Measurements from ENCODE around the gene HOXC13. TPM values are rescaled to one million over a fixed set of nuclear protein-coding genes. Genes with fewer than 3 reads are reported as not detected.

The HOXC13 gene
- total RNA-seq, 1 experiment from 2014 or later, result 5.3 TPM

DNA sequence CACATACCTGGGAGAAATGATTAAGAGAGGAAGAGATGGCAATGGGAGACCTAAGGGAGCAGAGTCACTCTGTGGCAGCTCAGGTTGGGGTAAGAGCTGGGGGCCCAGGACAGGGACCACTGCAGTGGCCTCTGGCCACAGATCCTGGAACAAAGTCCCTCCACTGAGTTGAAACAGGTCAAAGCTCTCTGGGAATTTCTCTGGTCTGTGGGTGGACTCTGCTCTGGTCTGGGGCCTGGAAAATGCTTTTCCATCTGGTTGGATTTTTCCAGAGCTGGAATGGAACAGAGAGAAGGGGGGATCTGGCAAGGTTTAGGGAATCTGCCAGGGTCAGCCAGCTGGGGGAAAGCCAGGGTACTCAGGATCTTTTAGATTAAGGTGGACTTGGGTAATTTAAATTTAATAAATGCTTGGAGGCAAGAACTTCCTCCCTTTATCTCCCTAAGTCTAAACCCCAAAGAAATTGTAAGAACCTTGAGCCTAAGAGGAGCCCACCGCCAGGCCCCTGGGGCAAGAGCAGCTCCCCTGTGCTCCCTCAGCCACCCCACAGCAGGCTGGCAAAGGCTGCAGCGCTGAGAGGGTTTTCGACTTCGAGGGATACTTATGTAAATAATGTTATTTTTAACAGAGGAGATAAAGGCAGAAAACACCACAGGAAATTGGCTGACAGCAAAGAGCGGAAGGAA is 50.1 kb downstream of the HOXC13 start:
- no TSS peak for BruUV-seq (replicated peaks)
- ChIA-PET CTCF (interaction anchor here (0.5 to 4.5 kb wide), 32 partner anchors 10 to 418 kb away, joined by 3 to 60 read pairs (median 4); partner anchors contain the start of genes HOXC11 and HOXC9), POLR2A (interaction anchor here (0.9 to 1.6 kb wide), 3 partner anchors 17 to 220 kb away, joined by 3 to 5 read pairs (median 4); partner anchors contain the start of gene HOXC13)
- peak overlapping the region; percentile 70 for H3K4me3 Mint-ChIP-seq (ENCODE audit: unreplicated experiment)
- peak overlapping the region; percentile 64 for H3K27ac Mint-ChIP-seq (ENCODE audit: low read depth, unreplicated experiment)
- no peaks in the 10 kb centered on the region for H3K36me3 Mint-ChIP-seq (ENCODE audit: insufficient read depth, unreplicated experiment)
- peaks cover 4% of the 10 kb centered on the region for H3K27me3 Mint-ChIP-seq (ENCODE audit: insufficient read depth, unreplicated experiment)
- DNase-seq (ENCODE audit: unreplicated experiment), result no peak
- intact Hi-C loops (cut with micrococcal nuclease), result loop anchor here (1.0 to 10.0 kb wide), 3 partner anchors 194 to 286 kb away; no protein-coding TSS in a partner anchor
- H3K4me1 Mint-ChIP-seq (ENCODE audit: insufficient read depth, unreplicated experiment), result peaks cover 24% of the 10 kb centered on the region
- no peaks in the 10 kb centered on the region for H3K9me3 Mint-ChIP-seq (ENCODE audit: unreplicated experiment)
- no peak for TF ChIP-seq CTCF (IDR thresholded peaks at IDR 0.05; ENCODE audit: unreplicated experiment)

DNA sequence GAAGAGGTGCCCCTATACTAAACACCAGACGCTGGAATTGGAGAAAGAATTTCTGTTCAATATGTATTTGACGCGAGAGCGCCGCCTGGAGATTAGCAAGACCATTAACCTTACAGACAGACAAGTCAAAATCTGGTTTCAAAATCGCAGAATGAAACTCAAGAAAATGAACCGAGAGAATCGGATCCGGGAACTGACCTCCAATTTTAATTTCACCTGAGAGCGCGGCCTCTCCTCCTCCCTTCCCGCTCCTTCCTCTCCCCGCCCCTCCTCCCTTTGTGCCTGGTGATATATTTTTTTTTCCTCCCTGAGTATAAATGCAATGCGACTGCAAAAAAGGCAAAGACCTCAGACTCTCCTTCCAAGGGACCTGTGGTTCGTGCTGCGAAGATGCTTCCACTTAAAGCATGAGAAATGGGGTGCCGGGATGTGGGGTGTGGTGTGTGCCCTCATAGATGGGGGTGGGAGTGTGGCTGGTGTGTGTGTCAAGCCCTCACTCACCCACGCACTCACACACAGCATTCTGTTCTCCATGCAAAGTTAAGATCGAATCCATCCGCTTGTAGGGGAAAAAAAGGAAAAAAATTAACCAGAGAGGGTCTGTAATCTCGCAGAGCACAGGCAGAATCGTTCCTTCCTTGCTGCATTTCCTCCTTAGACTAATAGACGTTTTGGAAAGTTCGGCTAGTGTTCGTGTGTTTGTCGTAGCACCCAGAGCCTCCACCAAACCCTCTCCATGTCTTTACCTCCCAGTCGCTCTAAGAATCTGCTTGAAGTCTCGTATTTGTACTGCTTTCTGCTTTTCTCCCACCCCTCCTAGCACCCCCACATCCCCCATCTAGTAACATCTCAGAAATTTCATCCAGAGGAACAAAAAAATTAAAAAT is 50.8 kb downstream of the HOXC13 start:
- DNase-seq (ENCODE audit: unreplicated experiment), result peak; percentile 74
- H3K27ac Mint-ChIP-seq (ENCODE audit: low read depth, unreplicated experiment), result peak overlapping the region; percentile 64
- H3K27me3 Mint-ChIP-seq (ENCODE audit: insufficient read depth, unreplicated experiment), result peaks cover 7% of the 10 kb centered on the region
- TF ChIP-seq CTCF (IDR thresholded peaks at IDR 0.05; ENCODE audit: unreplicated experiment), result peak; percentile 62
- intact Hi-C loops (cut with micrococcal nuclease), result loop anchor here (1.0 to 10.0 kb wide), 3 partner anchors 195 to 287 kb away; no protein-coding TSS in a partner anchor
- peaks cover 24% of the 10 kb centered on the region for H3K4me1 Mint-ChIP-seq (ENCODE audit: insufficient read depth, unreplicated experiment)
- no peaks in the 10 kb centered on the region for H3K36me3 Mint-ChIP-seq (ENCODE audit: insufficient read depth, unreplicated experiment)
- H3K4me3 Mint-ChIP-seq (ENCODE audit: unreplicated experiment), result peak overlapping the region; percentile 70
- no TSS peak for BruUV-seq (replicated peaks)
- H3K9me3 Mint-ChIP-seq (ENCODE audit: unreplicated experiment), result no peaks in the 10 kb centered on the region
- POLR2A ChIA-PET, result interaction anchor here (0.6 to 2.7 kb wide), 4 partner anchors 10 to 64 kb away, joined by 3 to 12 read pairs (median 3); partner anchors contain the start of gene HOXC9
- CTCF ChIA-PET, result interaction anchor here (0.5 to 4.5 kb wide), 19 partner anchors 10 to 287 kb away, joined by 3 to 60 read pairs (median 6); partner anchors contain the start of gene HOXC11

GRCh38 chr12:53990311-53991076 is 51.9 kb downstream of the HOXC13 start:
- Mint-ChIP-seq H3K9me3 (ENCODE audit: unreplicated experiment) (no peaks in the 10 kb centered on the region), H3K27me3 (ENCODE audit: insufficient read depth, unreplicated experiment) (peaks cover 7% of the 10 kb centered on the region), H3K36me3 (ENCODE audit: insufficient read depth, unreplicated experiment) (no peaks in the 10 kb centered on the region), H3K27ac (ENCODE audit: low read depth, unreplicated experiment) (no peak overlapping the region), H3K4me3 (ENCODE audit: unreplicated experiment) (no peak overlapping the region), H3K4me1 (ENCODE audit: insufficient read depth, unreplicated experiment) (peaks cover 24% of the 10 kb centered on the region)
- no peak for DNase-seq (ENCODE audit: unreplicated experiment)
- BruUV-seq (replicated peaks), result no TSS peak
- intact Hi-C loops (cut with micrococcal nuclease), result no loop called here
- TF ChIP-seq CTCF (IDR thresholded peaks at IDR 0.05; ENCODE audit: unreplicated experiment), result no peak
- ChIA-PET POLR2A (interaction anchor here (0.6 to 2.7 kb wide), 4 partner anchors 9 to 221 kb away, joined by 3 to 12 read pairs (median 3); partner anchors contain the start of gene HOXC9), CTCF (interaction anchor here (0.5 to 3.1 kb wide), 16 partner anchors 11 to 332 kb away, joined by 3 to 16 read pairs (median 4); no protein-coding TSS in a partner anchor)

Measured in MCF 10A (cell line).